Muscle layer of duodenum (tissue), 2 donors: ENCODE results near the gene LHFPL2.

ENCODE experiments used
- H3K27ac ChIP-seq: one replicate; pipeline ENCODE4 v1.7.0; 2013; ENCODE audit warnings: mild to moderate bottlenecking, low read length
- H3K27me3 ChIP-seq: one replicate; pipeline ENCODE4 v1.7.0; 2013; ENCODE audit warnings: low read depth, mild to moderate bottlenecking, control low read depth, low read length
- H3K36me3 ChIP-seq, 2 donors: one replicate each; pipeline ENCODE4 v1.7.0; 2013; ENCODE audit warnings: low read length in 2 of 2, control low read depth in 1 of 2, mild to moderate bottlenecking in 1 of 2; ENCODE audit not compliant: insufficient read depth in 2 of 2, control insufficient read depth in 1 of 2
- H3K4me1 ChIP-seq, 2 donors: one replicate each; pipeline ENCODE4 v1.7.0; 2013; ENCODE audit warnings: low read length in 2 of 2, mild to moderate bottlenecking in 2 of 2, control low read depth in 1 of 2, moderate library complexity in 1 of 2; ENCODE audit not compliant: insufficient read depth in 2 of 2, control insufficient read depth in 1 of 2
- H3K4me3 ChIP-seq, 2 donors: one replicate each; pipeline ENCODE4 v1.7.0; 2013; ENCODE audit warnings: low read length in 2 of 2, low read depth in 1 of 2, mild to moderate bottlenecking in 1 of 2
- H3K9me3 ChIP-seq, 2 donors: one replicate each; pipeline ENCODE4 v1.7.0; 2013; ENCODE audit warnings: low read length in 2 of 2, control low read depth in 1 of 2, mild to moderate bottlenecking in 1 of 2; ENCODE audit not compliant: control insufficient read depth in 1 of 2
- donor health status: healthy.

LHFPL2 gene

DNA sequence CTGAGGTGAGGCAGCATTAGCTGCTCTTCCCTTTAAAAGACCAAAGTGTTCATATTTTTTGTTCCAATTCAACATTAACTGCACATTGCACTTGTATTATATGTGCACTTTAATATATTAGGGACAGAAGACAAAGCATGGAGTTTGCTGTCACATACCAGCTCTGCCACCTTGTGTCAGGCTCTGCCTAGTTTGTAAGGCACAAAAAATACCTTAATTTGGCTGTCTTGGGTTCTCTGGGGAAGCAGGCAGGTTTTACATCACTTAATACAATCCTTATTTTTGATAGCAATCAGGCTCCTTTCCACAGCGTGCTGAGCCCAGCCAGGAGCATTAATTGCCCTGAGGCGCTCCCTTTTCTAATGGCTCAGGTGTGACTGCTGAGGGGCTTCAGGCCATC is 156.3 kb downstream of the LHFPL2 start:
- Histone ChIP-seq H3K4me3 (no peak overlapping the region), H3K9me3 (no peaks in the 10 kb centered on the region), H3K4me1 (peaks cover 12 to 13% of the 10 kb centered on the region in 2 donors), H3K27me3 (no peaks in the 10 kb centered on the region), H3K36me3 (peaks cover 14 to 22% of the 10 kb centered on the region in 2 donors), H3K27ac (no peak overlapping the region)

DNA sequence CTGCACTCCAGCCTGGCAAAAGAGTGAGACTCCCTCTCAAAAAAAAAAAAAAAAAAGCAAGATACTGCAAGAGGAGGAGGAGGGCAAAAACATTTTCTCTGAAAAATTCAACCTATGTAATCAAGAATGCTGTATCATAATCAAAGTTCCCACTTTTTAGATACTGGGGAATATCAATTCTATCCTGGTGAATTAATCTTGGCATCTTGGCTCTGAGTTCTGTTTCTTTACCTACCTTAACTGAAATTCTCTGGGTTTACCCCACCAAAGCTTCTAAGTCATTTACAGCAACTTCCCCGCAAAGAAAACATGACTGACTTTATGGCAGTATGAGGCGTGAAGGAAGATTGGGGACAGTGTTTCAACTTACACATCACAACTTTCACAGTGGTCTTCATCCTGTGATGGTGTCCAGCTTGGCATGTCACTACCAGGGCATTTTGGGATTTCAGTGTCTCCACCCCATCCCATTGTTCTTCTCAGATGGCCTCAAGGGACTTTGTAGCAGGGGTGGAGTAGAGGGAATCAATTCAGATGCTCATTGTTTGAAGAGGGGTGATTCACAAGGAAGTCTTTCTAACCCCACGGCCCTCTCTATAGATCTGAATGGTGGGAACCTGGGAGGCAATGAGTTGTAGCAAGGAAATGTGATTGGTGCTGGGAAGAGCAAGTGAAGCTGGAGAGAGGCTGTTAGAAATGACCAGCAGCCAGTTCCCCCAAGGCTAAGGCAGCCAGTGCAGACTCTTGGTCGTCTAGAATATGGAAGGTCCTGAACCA is 157.7 kb downstream of the LHFPL2 start:
- H3K27ac ChIP-seq, result no peak overlapping the region
- H3K9me3 ChIP-seq, result no peaks in the 10 kb centered on the region
- H3K4me3 ChIP-seq, result no peak overlapping the region
- H3K36me3 ChIP-seq, result peaks cover 14 to 27% of the 10 kb centered on the region in 2 donors
- peaks cover under 1 to 3% of the 10 kb centered on the region in 2 donors for H3K4me1 ChIP-seq
- no peaks in the 10 kb centered on the region for H3K27me3 ChIP-seq

DNA sequence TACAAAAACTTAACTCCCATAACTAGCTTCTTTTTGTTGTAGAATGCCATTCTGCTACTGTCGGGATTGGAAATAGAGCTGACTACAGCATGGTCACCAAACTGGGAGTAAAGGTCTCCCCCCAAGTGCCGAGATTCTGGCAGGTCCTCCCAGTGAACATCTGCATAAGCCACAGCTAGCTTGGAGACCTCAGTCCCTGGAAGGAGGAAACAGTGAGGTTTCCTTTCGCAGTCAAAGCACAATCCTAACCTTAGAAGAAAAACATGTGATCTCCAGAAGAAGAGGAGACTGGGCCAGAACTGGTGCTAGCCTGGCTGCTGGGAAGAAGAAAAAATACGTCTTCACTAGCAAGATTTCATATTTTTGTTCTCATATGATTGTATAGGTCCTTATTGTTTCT is 160.7 kb downstream of the LHFPL2 start:
- Histone ChIP-seq H3K27ac (no peak overlapping the region), H3K4me1 (peaks cover 0 to 14% of the 10 kb centered on the region in 2 donors), H3K36me3 (peaks cover 14 to 27% of the 10 kb centered on the region in 2 donors), H3K27me3 (no peaks in the 10 kb centered on the region), H3K9me3 (no peaks in the 10 kb centered on the region), H3K4me3 (no peak overlapping the region)

DNA sequence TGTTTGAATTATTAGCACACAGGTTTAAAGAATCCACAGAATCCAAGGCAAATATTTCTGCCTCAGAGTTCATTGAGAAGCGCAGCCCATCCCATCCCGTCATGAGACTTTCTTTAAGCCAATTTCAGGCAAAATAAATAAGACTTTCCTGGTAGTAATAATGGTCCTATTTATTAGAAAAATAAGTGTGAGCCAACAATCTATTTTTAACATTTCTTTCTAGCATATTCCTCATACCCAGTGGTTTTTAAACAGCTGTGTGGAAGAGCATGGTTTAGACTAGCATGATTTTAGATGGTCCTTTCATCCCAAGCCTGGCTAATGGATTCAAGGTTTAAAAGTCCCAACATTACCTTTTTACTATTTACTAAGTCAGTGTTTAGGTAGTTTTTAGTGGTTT is 162.4 kb downstream of the LHFPL2 start:
- Histone ChIP-seq H3K9me3 (no peaks in the 10 kb centered on the region), H3K27me3 (no peaks in the 10 kb centered on the region), H3K4me1 (peaks cover 0 to 18% of the 10 kb centered on the region in 2 donors), H3K27ac (no peak overlapping the region), H3K4me3 (no peak overlapping the region), H3K36me3 (peaks cover 14 to 27% of the 10 kb centered on the region in 2 donors)

DNA sequence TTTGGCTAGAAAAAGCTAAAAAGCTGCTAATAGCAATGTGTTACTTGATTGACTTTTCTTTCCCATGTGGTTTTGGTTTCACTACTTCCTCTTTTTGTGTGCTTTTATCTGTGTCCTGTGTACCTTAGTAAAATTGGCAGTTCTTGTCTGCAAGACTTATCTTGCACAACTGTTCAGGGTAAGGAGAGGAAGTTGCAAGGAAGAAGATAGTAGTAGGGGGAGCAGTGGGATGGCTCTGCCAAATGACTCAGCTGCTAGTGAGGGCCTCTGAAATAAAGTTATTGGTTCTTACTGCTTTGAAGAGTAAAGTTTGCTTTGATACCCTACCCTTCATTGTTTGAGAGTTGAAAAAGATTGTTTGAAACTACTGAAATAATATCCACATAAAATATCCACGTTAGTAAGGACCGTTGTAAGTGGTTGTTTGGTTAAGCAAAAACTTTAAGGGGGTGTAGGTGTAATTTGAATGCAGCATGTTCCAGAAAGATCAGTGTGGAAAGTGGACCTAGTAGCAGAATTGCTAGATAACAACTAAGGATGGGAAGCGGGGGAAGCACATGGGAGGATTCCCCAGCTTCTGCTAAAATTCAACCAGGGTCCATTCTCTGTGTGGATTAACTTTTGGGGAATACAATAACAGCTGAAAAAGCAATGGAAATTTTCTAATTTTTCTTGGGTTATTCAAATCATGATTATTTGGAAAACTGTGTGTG is 164.6 kb downstream of the LHFPL2 start:
- Histone ChIP-seq H3K27me3 (no peaks in the 10 kb centered on the region), H3K36me3 (peaks cover 14 to 22% of the 10 kb centered on the region in 2 donors), H3K4me1 (peaks cover 0 to 18% of the 10 kb centered on the region in 2 donors), H3K4me3 (no peak overlapping the region), H3K27ac (no peak overlapping the region), H3K9me3 (no peaks in the 10 kb centered on the region)

DNA sequence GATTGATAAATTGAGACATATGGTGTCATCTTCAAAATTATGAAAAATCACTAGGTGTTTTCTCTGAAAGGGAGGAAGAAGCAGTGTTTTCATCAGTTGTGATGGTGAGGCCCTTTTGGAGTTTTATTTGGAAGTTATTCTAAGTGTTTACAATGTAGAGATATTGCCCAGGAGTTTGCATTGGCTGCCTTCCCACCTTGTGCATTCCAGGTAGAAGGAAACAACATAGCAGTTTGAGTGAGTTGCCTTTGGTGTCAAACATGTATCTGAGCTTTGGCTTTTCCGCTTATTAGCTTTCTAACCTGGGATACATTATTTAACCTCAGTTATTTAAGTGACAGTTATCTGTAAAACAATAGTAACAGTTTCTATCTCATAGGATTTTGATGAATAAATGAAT is 165.6 kb downstream of the LHFPL2 start:
- peaks cover 0 to 18% of the 10 kb centered on the region in 2 donors for H3K4me1 ChIP-seq
- no peaks in the 10 kb centered on the region for H3K27me3 ChIP-seq
- no peak overlapping the region for H3K4me3 ChIP-seq
- H3K9me3 ChIP-seq, result no peaks in the 10 kb centered on the region
- peaks cover 4 to 12% of the 10 kb centered on the region in 2 donors for H3K36me3 ChIP-seq
- H3K27ac ChIP-seq, result no peak overlapping the region

DNA sequence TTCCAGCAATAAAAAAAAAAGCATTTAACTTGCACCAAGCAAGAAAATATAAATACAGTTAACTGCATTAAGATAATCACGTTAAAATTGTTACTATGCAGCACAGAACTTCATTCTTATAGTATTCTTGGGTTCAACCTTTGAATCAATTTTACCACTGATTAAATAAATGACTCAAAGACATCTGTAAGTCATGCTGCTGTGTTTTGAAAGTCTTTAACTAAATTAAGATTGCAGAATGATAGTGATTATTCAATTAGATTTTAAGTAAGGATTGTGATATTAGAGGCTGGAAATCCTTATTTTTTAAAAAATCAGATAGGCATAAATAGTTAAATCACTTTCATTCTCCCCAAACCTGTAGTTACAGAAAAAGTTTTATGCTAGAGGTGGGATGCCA is 171.8 kb downstream of the LHFPL2 start:
- Histone ChIP-seq H3K4me3 (no peak overlapping the region), H3K4me1 (no peaks in the 10 kb centered on the region)

DNA sequence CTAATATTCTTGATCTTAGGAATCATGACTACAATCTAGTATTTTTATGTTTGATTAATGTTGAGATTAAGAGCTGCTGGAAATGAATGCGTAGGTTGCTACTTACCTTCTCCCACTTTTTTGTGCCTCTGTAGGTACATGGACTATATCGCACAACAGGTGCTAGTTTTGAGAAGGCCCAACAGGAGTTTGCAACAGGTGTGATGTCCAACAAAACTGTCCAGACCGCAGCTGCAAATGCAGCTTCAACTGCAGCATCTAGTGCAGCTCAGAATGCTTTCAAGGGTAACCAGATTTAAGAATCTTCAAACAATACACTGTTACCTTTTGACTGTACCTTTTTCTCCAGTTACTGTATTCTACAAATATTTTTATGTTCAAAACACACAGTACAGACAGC is 173.2 kb downstream of the LHFPL2 start:
- Histone ChIP-seq H3K9me3 (no peaks in the 10 kb centered on the region), H3K4me1 (no peaks in the 10 kb centered on the region), H3K27ac (no peak overlapping the region), H3K4me3 (no peak overlapping the region), H3K27me3 (no peaks in the 10 kb centered on the region), H3K36me3 (peaks cover 0 to 7% of the 10 kb centered on the region in 2 donors)

More for the DNA sequence above, 171.8 kb downstream of the LHFPL2 start:
- Histone ChIP-seq H3K27ac (no peak overlapping the region), H3K27me3 (no peaks in the 10 kb centered on the region), H3K36me3 (peaks cover 0 to 7% of the 10 kb centered on the region in 2 donors), H3K9me3 (no peaks in the 10 kb centered on the region)

DNA sequence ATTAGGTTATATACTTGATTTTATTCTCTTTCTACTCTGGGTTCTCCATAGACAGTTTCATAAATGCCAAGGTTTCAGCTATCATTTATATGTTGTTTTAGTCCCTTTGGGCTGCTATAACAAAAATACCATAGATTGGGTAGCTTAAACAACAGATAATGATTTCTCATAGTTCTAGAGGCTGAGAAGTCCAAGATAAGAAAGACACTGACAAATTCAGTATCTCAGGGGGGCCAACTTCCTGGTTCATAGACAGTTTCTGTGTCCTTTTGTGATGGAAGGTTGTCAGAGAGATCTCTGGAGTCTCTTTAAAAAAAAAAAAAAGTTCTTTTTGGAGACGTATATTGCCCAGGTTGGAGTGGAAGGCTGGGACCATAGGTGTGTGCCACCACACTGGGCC is 174.8 kb downstream of the LHFPL2 start:
- H3K4me1 ChIP-seq, result no peaks in the 10 kb centered on the region
- no peak overlapping the region for H3K27ac ChIP-seq
- no peaks in the 10 kb centered on the region for H3K27me3 ChIP-seq
- H3K9me3 ChIP-seq, result no peaks in the 10 kb centered on the region
- no peak overlapping the region for H3K4me3 ChIP-seq
- H3K36me3 ChIP-seq, result peaks cover 0 to 7% of the 10 kb centered on the region in 2 donors

DNA sequence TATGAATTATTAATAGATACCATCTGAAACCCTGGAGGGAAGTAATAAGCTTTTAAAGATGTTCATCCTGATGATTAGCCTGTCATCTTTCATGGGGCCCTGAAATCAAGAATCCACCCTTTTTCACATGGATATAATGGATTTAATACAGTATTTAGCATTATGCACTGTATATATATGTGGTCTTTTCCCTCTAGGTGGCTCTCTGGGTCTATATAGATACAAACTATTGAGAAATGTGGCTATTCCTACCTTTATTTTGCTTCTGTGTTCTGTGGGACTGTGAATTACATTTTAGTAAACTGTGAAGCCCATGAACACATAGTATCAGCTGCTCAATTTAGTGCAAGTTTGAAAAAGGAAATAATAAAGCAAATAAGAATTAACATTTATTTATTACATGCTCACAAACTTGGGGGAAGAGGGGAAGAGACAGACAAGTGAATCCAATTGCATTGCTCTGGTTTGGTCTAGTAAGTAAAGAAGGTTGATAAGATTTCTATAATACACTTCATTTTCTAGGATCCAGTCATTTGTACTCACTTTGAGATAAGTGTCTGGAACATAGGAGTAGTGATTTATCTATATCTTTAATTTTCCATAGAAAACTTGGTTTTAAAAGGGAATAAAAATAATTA is 176.0 kb downstream of the LHFPL2 start:
- Histone ChIP-seq H3K9me3 (no peaks in the 10 kb centered on the region), H3K4me3 (no peak overlapping the region), H3K36me3 (peaks cover 0 to 7% of the 10 kb centered on the region in 2 donors), H3K27me3 (no peaks in the 10 kb centered on the region), H3K4me1 (no peaks in the 10 kb centered on the region), H3K27ac (no peak overlapping the region)

DNA sequence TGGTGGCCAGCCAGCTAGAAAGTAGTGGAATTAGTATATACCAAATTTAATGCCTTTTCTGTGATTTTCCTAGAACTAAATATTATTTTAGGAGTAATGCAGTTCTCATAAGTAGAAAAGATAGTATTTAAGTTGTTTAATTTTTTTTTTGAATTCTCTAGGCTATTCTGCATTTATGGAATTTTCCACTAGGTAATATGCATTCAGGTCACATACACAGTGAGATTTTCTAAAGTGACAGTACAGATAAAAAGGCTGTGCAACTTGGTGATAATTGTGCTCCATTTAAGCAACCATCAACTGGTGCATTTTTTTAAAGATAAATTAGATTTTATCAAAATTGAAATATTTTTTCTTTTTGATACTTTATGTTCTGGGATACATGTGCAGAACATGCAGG is 176.7 kb downstream of the LHFPL2 start:
- Histone ChIP-seq H3K36me3 (peaks cover 0 to 7% of the 10 kb centered on the region in 2 donors), H3K9me3 (no peaks in the 10 kb centered on the region)

More for the DNA sequence above, 176.7 kb downstream of the LHFPL2 start:
- H3K4me3 ChIP-seq, result no peak overlapping the region
- no peaks in the 10 kb centered on the region for H3K27me3 ChIP-seq
- no peak overlapping the region for H3K27ac ChIP-seq
- H3K4me1 ChIP-seq, result no peaks in the 10 kb centered on the region
